ENCODE measurements around the gene L3MBTL3.

Gene L3MBTL3

GRCh38 chr6:129981598-129981997 is 36.8 kb upstream of the L3MBTL3 start:
- Histone ChIP-seq H3K4me3 (ENCODE audit: low read depth, low read length) (no peak overlapping the region), H3K27ac (no peak overlapping the region), H3K36me3 (no peaks in the 10 kb centered on the region), H3K27me3 (ENCODE audit: insufficient read depth, low read depth, severe bottlenecking) (no peaks in the 10 kb centered on the region), H3K9me3 (ENCODE audit: severe bottlenecking) (no peaks in the 10 kb centered on the region)
- DNase-seq: no peak
- TF ChIP-seq CTCF (IDR thresholded peaks at IDR 0.05; ENCODE audit: low read depth, low read length): no peak

GRCh38 chr6:129989396-129989795 is 29.0 kb upstream of the L3MBTL3 start:
- H3K9me3 ChIP-seq (ENCODE audit: severe bottlenecking): no peaks in the 10 kb centered on the region
- DNase-seq: no peak
- no peaks in the 10 kb centered on the region for H3K36me3 ChIP-seq
- no peak for TF ChIP-seq CTCF (IDR thresholded peaks at IDR 0.05; ENCODE audit: low read depth, low read length)
- H3K4me3 ChIP-seq (ENCODE audit: low read depth, low read length): no peak overlapping the region
- no peak overlapping the region for H3K27ac ChIP-seq
- no peaks in the 10 kb centered on the region for H3K27me3 ChIP-seq (ENCODE audit: insufficient read depth, low read depth, severe bottlenecking)

GRCh38 chr6:129992881-129993280 is 25.5 kb upstream of the L3MBTL3 start:
- no peak for TF ChIP-seq CTCF (IDR thresholded peaks at IDR 0.05; ENCODE audit: low read depth, low read length)
- Histone ChIP-seq H3K36me3 (no peaks in the 10 kb centered on the region), H3K4me3 (ENCODE audit: low read depth, low read length) (no peak overlapping the region), H3K9me3 (ENCODE audit: severe bottlenecking) (no peaks in the 10 kb centered on the region), H3K27me3 (ENCODE audit: insufficient read depth, low read depth, severe bottlenecking) (no peaks in the 10 kb centered on the region), H3K27ac (no peak overlapping the region)
- no peak for DNase-seq

GRCh38 chr6:129994410-129994809 is 24.0 kb upstream of the L3MBTL3 start:
- Histone ChIP-seq H3K36me3 (no peaks in the 10 kb centered on the region), H3K9me3 (ENCODE audit: severe bottlenecking) (no peaks in the 10 kb centered on the region), H3K27me3 (ENCODE audit: insufficient read depth, low read depth, severe bottlenecking) (no peaks in the 10 kb centered on the region), H3K27ac (no peak overlapping the region), H3K4me3 (ENCODE audit: low read depth, low read length) (no peak overlapping the region)
- no peak for DNase-seq
- no peak for TF ChIP-seq CTCF (IDR thresholded peaks at IDR 0.05; ENCODE audit: low read depth, low read length)

GRCh38 chr6:129996387-129996786 is 22.0 kb upstream of the L3MBTL3 start:
- Histone ChIP-seq H3K9me3 (ENCODE audit: severe bottlenecking) (no peaks in the 10 kb centered on the region), H3K4me3 (ENCODE audit: low read depth, low read length) (no peak overlapping the region), H3K27ac (no peak overlapping the region), H3K27me3 (ENCODE audit: insufficient read depth, low read depth, severe bottlenecking) (no peaks in the 10 kb centered on the region), H3K36me3 (no peaks in the 10 kb centered on the region)
- no peak for TF ChIP-seq CTCF (IDR thresholded peaks at IDR 0.05; ENCODE audit: low read depth, low read length)
- DNase-seq: no peak
